ENCODE data around the gene TST.

GRCh38 chr22:37062702-37063381, 43.6 kb upstream of the TST start:
- TF ChIP-seq CTCF (IDR thresholded peaks at IDR 0.05) (no peak), POLR2A (IDR thresholded peaks at IDR 0.05) (no peak)
